COLO668 (cell line): ENCODE measurements around the gene FASTK.

ENCODE experiments used
- DNase-seq: peaks from one replicate; lab custom pipeline; 2025; ENCODE audit not compliant: unreplicated experiment; lab: John Stamatoyannopoulos, UW

FASTK gene

GRCh38 chr7:151083071-151083823 is 2.6 kb upstream of the FASTK start, which contains the start of gene TMUB1:
Gene TMUB1, minus strand, starts transcription at chr7:151083493. Its CDS starts 930 bp downstream, at chr7:151082563.
- peak; percentile 89 for DNase-seq

GRCh38 chr7:151082141-151083070 is 1.8 kb upstream of the FASTK start:
- peak; percentile 28 for DNase-seq

- peak; percentile 78 for DNase-seq
Measured at GRCh38 chr7:151081170-151082101, 827 bp upstream of the FASTK start.

- peak; percentile 50 for DNase-seq
Measured at GRCh38 chr7:151080067-151080521, 515 bp downstream of the FASTK start.

- DNase-seq: no peak
Measured at GRCh38 chr7:151079199-151079910, 1.3 kb downstream of the FASTK start.

GRCh38 chr7:151078233-151079040 is 2.2 kb downstream of the FASTK start:
- no peak for DNase-seq

- DNase-seq: no peak
Measured at GRCh38 chr7:151077705-151078232, 2.8 kb downstream of the FASTK start.

GRCh38 chr7:151076863-151077704 is 3.5 kb downstream of the FASTK start:
- peak; percentile 58 for DNase-seq

GRCh38 chr7:151075978-151076426 is 4.6 kb downstream of the FASTK start:
- peak; percentile 4 for DNase-seq

- DNase-seq: no peak
Measured at GRCh38 chr7:151075662-151075971, 5.0 kb downstream of the FASTK start.

- DNase-seq: no peak
Measured at GRCh38 chr7:151074817-151075661, 5.6 kb downstream of the FASTK start.

- no peak for DNase-seq
Measured at GRCh38 chr7:151073990-151074389, 6.6 kb downstream of the FASTK start.

GRCh38 chr7:151071032-151071866 is 9.4 kb downstream of the FASTK start:
- DNase-seq: no peak

GRCh38 chr7:151070574-151070960 is 10.0 kb downstream of the FASTK start:
- no peak for DNase-seq

- no peak for DNase-seq
Measured at GRCh38 chr7:151069841-151070573, 10.6 kb downstream of the FASTK start.
